ENCODE data around the gene SLC23A2. TPM values are rescaled to one million over a fixed set of nuclear protein-coding genes. Genes with fewer than 3 reads are reported as not detected.
A peak's percentile ranks its signal among the peaks of the same experiment; 100 is the strongest.

Gene SLC23A2
- total RNA-seq, 1 donor from 2014 or later, result 20.8 TPM

GRCh38 chr20:4813076-4813862 lies 188.0 kb downstream of the SLC23A2 start:
- H3K27me3 ChIP-seq (ENCODE audit: insufficient read depth, low read length), result no peaks in the 10 kb centered on the region
- no peaks in the 10 kb centered on the region for H3K79me2 ChIP-seq (ENCODE audit: insufficient read depth, low read length)
- Mint-ChIP-seq H3K36me3 (ENCODE audit: low read depth, unreplicated experiment) (no peaks in the 10 kb centered on the region), H3K4me3 (ENCODE audit: unreplicated experiment) (no peak overlapping the region), H3K9me3 (ENCODE audit: unreplicated experiment) (peaks cover 3% of the 10 kb centered on the region), H3K27ac (ENCODE audit: unreplicated experiment) (peak overlapping the region; percentile 28), H3K4me1 (ENCODE audit: low read depth, unreplicated experiment) (peaks cover 22% of the 10 kb centered on the region), H3K27me3 (ENCODE audit: low read depth, unreplicated experiment) (peaks cover 6% of the 10 kb centered on the region)
- no peaks in the 10 kb centered on the region for H3K4me1 ChIP-seq (ENCODE audit: insufficient read depth, low read length)
- no peak overlapping the region for H3K27ac ChIP-seq (ENCODE audit: low read depth, low read length)
- H3K4me3 ChIP-seq (ENCODE audit: insufficient read depth, low read depth, low read length), result no peak overlapping the region
- H3K9ac ChIP-seq (ENCODE audit: low read length), result no peak overlapping the region
- FAIRE-seq (no peak), DNase-seq (ENCODE audit: low read depth) (no peak)
- TF ChIP-seq CTCF (IDR thresholded peaks at IDR 0.05; ENCODE audit: insufficient read depth, low read depth, low read length) (no peak), EZH2 (IDR thresholded peaks at IDR 0.05; ENCODE audit: insufficient read depth, low read length) (no peak)
- no peaks in the 10 kb centered on the region for H3K9me3 ChIP-seq (ENCODE audit: insufficient read depth, low read depth, low read length)
- H4K20me1 ChIP-seq (ENCODE audit: insufficient read depth, low read length), result no peaks in the 10 kb centered on the region
- no peak overlapping the region for H3K4me2 ChIP-seq (ENCODE audit: low read length)
- H2AFZ ChIP-seq (ENCODE audit: low read depth, low read length), result peak overlapping the region; percentile 41
- no peaks in the 10 kb centered on the region for H3K36me3 ChIP-seq (ENCODE audit: insufficient read depth, low read length)

- FAIRE-seq (no peak), DNase-seq (ENCODE audit: low read depth) (no peak)
- no peaks in the 10 kb centered on the region for H3K9me3 ChIP-seq (ENCODE audit: insufficient read depth, low read depth, low read length)
- Mint-ChIP-seq H3K27me3 (ENCODE audit: low read depth, unreplicated experiment) (peaks cover 6% of the 10 kb centered on the region), H3K4me1 (ENCODE audit: low read depth, unreplicated experiment) (peaks cover 22% of the 10 kb centered on the region), H3K27ac (ENCODE audit: unreplicated experiment) (no peak overlapping the region), H3K4me3 (ENCODE audit: unreplicated experiment) (no peak overlapping the region), H3K36me3 (ENCODE audit: low read depth, unreplicated experiment) (no peaks in the 10 kb centered on the region), H3K9me3 (ENCODE audit: unreplicated experiment) (peaks cover 3% of the 10 kb centered on the region)
- no peaks in the 10 kb centered on the region for H4K20me1 ChIP-seq (ENCODE audit: insufficient read depth, low read length)
- no peaks in the 10 kb centered on the region for H3K4me1 ChIP-seq (ENCODE audit: insufficient read depth, low read length)
- H3K36me3 ChIP-seq (ENCODE audit: insufficient read depth, low read length), result no peaks in the 10 kb centered on the region
- no peaks in the 10 kb centered on the region for H3K79me2 ChIP-seq (ENCODE audit: insufficient read depth, low read length)
- H3K27me3 ChIP-seq (ENCODE audit: insufficient read depth, low read length), result no peaks in the 10 kb centered on the region
- H3K4me2 ChIP-seq (ENCODE audit: low read length), result no peak overlapping the region
- H2AFZ ChIP-seq (ENCODE audit: low read depth, low read length), result no peak overlapping the region
- H3K27ac ChIP-seq (ENCODE audit: low read depth, low read length), result no peak overlapping the region
- H3K4me3 ChIP-seq (ENCODE audit: insufficient read depth, low read depth, low read length), result no peak overlapping the region
- TF ChIP-seq CTCF (IDR thresholded peaks at IDR 0.05; ENCODE audit: insufficient read depth, low read depth, low read length), result no peak
- no peak for TF ChIP-seq EZH2 (IDR thresholded peaks at IDR 0.05; ENCODE audit: insufficient read depth, low read length)
- no peak overlapping the region for H3K9ac ChIP-seq (ENCODE audit: low read length)
Observed at GRCh38 chr20:4812641-4813075, 188.7 kb downstream of the SLC23A2 start.

GRCh38 chr20:4812216-4812615 lies 189.1 kb downstream of the SLC23A2 start:
- DNase-seq (ENCODE audit: low read depth) (no peak), FAIRE-seq (no peak)
- Histone ChIP-seq H3K4me3 (ENCODE audit: insufficient read depth, low read depth, low read length) (no peak overlapping the region), H2AFZ (ENCODE audit: low read depth, low read length) (no peak overlapping the region), H4K20me1 (ENCODE audit: insufficient read depth, low read length) (no peaks in the 10 kb centered on the region), H3K9ac (ENCODE audit: low read length) (no peak overlapping the region), H3K79me2 (ENCODE audit: insufficient read depth, low read length) (no peaks in the 10 kb centered on the region), H3K27ac (ENCODE audit: low read depth, low read length) (no peak overlapping the region), H3K27me3 (ENCODE audit: insufficient read depth, low read length) (no peaks in the 10 kb centered on the region), H3K4me1 (ENCODE audit: insufficient read depth, low read length) (no peaks in the 10 kb centered on the region), H3K36me3 (ENCODE audit: insufficient read depth, low read length) (no peaks in the 10 kb centered on the region), H3K9me3 (ENCODE audit: insufficient read depth, low read depth, low read length) (no peaks in the 10 kb centered on the region), H3K4me2 (ENCODE audit: low read length) (no peak overlapping the region)
- H3K27ac Mint-ChIP-seq (ENCODE audit: unreplicated experiment), result no peak overlapping the region
- H3K4me1 Mint-ChIP-seq (ENCODE audit: low read depth, unreplicated experiment), result peaks cover 19% of the 10 kb centered on the region
- TF ChIP-seq EZH2 (IDR thresholded peaks at IDR 0.05; ENCODE audit: insufficient read depth, low read length) (no peak), CTCF (IDR thresholded peaks at IDR 0.05; ENCODE audit: insufficient read depth, low read depth, low read length) (no peak)
- no peaks in the 10 kb centered on the region for H3K36me3 Mint-ChIP-seq (ENCODE audit: low read depth, unreplicated experiment)
- peak overlapping the region; percentile 27 for H3K4me3 Mint-ChIP-seq (ENCODE audit: unreplicated experiment)
- peaks cover 6% of the 10 kb centered on the region for H3K27me3 Mint-ChIP-seq (ENCODE audit: low read depth, unreplicated experiment)
- peaks cover 3% of the 10 kb centered on the region for H3K9me3 Mint-ChIP-seq (ENCODE audit: unreplicated experiment)

Measured in astrocyte (in vitro differentiated cells and primary cell).